Stimulated activated CD4-positive, alpha-beta T cell treated with anti-CD3 and anti-CD28 coated beads, Interleukin-1b, Interleukin-23, amount 100 ng/mL, for 1 hour (primary cell): ENCODE measurements around the gene CD27.

Experiments
- DNase-seq, 2 donors: peaks; one replicate each; pipeline ENCODE4 v3.0.0-alpha.2; 2020; ENCODE audit warnings: low read depth in 2 of 2

Gene CD27

DNA sequence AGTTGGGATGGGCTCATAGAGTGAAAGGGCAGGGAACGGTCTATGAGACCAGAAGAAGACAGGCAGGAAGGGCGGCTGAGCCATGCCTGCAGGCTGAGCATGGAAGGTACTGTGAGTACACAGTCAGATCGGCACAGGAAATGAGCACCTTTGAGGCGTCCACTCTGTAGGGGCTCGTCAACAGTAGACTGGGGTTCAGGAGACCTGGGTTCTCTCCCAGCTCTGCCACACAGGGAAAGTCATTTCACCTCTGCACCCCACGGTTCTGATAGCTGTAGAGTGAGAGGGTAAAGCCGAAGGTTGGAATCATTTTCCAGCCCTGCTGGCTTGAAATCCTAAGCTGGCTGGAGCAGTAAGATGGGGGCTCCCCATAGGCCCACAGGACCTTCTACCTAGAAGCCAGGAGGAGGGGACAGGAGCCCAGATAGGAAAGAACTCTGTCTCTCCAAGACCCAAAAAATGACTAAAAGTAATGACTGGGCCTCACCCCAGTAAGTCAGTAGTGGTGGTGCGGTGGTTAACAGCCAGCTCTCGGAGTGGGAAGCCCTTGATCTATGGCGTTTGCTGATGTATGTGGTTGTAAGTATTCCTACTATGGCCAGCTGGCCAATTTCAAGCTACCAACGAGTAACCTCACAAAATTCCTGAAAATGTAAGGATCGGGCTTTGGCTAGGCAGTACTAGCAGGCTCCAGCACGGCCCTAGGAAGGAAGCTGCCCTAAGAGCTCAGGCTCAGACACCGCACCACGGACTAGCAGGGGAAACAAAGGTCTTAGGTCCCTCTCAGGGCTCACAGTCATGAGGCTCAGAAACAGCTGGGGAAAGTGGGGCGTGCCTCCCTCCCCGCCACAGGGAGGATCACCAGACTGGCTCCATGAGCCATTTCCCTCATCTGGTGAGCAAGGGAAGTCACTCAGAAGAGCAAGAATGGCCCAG is 10.3 kb upstream of the CD27 start:
- DNase-seq = no peak

DNA sequence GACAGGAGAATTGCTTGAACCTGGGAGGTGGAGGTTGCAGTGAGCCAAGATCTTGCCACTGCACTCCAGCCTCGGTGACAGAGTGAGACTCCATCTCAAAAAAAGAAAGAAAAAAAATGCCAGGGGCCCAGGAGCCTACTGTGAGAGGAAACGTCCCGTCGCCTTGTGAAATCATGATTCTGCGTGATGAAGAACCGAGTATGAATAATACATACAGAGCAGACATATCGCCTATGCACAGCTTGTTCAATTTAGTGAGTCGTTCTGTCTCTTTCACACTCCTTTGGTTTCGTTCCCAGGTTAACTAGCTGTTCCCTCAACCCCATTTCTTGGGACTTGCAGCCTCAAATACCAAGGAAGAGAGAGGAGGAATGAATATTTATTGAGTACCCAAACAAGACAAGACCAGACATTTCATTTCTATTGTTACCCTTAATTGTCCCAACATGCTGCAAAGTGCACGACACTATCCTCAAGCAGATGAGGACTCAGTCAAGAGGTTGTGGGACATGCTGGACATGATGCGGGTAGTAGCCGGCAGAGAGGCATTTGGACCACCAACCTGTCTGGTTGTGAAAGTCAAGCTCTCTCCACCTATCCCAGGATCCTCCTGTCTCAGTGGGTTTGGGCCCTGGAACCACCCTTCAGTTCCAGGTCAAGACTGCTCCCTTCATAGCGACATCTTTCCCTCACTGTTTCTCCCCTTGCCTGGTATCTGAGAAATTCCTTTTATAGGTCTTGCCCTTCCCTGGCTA is 8.6 kb upstream of the CD27 start:
- no peak for DNase-seq

DNA sequence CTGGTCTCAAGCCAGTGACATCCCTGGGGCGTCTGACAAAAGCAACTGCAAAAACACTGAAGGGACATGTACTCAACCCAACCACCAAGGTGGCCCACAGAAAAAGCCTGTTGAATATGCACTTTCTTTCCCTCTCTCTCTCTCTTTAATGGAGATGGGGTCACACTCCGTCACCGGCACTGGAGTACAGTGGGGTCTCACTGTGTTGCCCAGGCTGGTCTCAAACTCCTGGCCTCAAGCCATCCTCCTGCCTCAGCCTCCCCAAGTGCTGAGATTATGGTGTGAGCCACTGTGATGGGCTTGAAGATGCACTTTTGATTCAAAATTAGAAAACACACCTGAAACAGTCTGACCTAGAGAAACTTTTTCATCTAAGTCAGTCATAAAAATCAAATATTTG is 7.2 kb upstream of the CD27 start:
- DNase-seq = no peak

DNA sequence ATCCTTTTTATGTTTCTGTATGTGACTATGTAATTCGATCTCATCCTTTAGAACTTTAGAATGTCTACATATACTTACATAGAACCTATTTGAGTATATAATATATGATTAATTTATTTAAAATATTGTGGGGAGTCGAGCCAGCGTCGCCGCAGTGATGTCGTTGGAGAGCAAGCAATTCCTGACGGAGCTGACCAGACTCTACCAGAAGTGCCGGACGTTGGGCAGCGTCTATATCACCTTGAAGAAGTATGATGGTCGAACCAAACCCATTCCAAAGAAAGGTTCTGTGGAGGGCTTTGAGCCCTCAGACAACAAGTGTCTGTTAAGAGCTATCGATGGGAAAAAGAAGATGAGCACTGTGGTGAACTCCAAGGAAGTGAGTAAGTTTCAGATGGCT is 6.4 kb upstream of the CD27 start:
- no peak for DNase-seq

DNA sequence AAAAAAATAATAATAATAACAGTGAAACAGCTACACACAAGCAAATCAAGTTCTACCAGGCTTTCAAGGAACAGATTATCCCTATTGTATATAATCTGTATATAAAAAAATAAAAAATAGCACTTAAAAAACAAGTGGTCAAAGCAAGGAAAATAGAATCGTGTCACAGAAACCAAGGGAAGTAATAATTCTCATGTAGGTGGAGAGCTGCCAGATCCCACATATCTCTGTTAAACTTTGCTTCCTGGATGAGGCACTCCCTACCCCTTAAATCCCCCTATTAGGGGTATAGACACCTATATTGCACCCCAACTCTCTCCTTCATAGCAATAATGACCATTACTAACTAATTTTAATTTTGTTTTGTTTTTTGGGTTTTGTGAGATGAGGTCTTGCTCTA is 4.4 kb upstream of the CD27 start:
- DNase-seq = no peak

DNA sequence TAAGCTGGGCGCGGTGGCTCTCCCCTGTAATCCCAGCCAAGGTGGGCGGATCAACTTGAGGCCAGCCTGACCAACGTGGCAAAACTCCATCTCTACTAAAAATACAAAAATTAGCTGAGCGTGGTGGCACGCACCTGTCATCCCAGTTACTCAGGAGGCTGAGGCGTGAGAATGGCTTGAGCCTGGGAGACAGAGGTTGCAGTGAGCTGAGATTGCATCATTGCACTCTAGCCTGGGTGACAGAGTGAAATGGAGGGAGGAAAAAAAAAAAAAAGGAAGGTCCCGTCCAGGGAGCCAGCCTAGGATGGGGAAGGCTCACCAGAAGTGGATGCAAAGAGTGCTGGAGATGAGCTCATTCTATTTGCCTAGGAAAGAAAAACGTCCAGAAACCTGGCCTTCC is 1.9 kb upstream of the CD27 start:
- DNase-seq = no peak

DNA sequence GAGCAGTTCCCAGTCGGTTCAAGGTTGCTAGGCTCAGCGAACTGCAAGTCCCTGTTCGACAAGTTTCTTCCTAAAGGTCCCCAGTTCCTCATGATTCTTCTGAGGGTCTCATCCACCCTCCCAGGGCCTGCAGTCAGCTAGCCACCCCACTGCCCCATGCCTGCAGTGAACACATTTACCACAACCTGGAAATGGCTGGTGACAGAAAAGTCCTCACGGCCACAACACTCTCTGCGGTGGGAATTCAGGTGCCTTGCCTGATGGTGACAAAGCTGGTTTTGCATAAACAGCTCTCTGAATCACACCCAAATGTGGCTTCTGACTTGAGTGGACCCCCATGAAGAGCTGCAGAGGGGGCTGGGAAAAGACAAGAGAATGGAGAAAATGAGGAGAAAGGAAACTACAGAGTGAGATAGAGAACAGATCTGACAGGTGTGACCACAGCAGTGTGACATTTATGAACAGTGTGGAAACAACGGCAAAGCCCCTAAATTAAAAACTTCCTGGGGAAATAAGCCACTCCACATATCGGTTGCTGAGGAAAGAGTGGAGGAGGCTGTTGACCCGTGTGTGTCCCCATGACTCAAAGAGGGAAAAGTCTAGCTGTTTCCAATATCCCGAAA is 1.3 kb upstream of the CD27 start:
- DNase-seq = no peak

DNA sequence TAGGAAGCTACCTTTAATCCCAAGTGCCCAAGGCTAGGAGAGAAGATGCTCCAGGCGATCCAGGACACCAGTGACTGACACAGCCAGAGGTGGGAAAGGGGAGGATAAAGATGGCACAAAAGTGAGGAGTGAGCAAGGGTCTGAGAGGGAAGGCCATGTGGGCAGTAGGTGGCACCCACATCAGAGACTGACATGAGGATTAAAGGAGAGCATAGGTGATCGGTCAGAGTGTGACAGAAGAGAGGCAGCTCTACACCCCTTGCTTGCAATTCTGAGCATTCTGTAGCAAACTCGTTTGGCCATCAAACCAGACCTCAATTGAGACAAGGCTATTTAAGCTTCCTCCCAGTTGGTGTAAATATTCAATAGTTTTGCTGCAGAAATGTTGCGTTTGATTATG is 724 bp upstream of the CD27 start:
- no peak for DNase-seq

DNA sequence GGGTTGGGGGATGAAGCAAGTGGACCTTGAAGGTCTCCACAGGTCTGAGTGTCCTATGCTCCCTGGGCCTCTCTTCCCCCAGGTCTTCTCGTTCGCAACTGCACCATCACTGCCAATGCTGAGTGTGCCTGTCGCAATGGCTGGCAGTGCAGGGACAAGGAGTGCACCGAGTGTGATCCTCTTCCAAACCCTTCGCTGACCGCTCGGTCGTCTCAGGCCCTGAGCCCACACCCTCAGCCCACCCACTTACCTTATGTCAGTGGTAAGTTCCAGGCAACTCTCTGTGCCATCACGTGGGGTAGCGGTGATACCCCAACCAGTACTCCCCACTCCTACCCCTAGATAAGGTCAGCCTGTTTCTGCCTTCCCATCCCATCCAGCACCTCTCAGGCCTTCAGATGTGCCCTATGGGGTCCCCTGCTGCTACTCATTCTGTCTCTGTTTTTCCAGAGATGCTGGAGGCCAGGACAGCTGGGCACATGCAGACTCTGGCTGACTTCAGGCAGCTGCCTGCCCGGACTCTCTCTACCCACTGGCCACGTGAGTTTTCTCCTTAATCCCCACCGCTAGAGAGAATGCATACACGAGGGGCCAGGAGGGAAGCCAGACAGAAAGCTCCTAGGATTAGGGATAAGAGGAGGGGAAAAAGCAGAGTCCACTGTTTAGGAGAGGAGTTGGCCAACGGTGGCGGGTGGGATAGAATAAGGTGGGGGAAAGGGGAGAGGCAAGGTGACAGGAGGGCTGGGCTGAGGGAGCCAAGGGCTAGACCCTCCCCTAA is 5.5 kb downstream of the CD27 start:
- no peak for DNase-seq

DNA sequence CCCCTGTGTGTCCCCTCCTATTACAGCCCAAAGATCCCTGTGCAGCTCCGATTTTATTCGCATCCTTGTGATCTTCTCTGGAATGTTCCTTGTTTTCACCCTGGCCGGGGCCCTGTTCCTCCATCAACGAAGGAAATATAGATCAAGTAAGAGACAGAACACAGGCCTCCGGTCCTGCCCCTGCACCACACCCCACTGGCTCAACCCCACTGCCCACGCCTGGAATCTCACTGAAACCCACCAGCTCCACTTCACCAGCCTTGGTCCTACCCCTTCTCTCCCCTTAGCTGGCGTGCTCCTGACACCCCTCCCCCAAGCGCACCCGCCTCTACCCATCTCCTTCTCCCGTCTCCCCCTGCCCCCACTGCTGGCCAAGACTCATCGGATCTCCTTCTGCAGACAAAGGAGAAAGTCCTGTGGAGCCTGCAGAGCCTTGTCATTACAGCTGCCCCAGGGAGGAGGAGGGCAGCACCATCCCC is 6.2 kb downstream of the CD27 start:
- DNase-seq = no peak

DNA sequence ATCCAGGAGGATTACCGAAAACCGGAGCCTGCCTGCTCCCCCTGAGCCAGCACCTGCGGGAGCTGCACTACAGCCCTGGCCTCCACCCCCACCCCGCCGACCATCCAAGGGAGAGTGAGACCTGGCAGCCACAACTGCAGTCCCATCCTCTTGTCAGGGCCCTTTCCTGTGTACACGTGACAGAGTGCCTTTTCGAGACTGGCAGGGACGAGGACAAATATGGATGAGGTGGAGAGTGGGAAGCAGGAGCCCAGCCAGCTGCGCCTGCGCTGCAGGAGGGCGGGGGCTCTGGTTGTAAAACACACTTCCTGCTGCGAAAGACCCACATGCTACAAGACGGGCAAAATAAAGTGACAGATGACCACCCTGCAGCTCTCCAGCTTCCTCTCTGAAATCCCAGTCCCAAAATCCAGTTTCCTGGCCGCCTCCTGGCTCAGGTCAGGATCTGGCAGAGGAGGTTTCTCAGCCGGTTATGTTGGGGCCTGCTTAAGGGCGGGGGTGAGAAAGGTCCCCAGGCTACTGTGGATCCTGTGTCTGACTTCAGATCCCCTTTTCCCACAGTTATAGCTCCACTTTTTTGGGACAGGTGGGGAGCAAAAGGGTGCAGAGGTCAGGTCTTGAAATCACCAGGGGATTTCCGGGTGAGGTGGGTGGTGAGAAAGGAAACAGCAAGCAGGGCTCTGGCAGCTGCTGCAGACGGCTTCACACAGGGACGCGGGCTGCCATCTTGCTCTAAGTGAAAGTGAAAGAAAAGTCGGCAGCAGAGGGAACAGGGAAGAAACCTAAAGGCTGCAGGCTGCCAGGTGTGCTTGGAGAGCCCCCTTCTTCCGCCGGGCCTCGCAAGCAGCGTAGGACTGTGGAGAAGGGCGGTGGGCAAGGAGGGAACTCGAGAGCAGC is 6.8 kb downstream of the CD27 start, which contains the start of gene TAPBPL:
TSS of gene TAPBPL (plus strand) at position 695 of the 897 bp plus-strand sequence. CDS start 207 bp downstream, outside the sequence.
- peak in 1 of 2 donors; percentile 37 for DNase-seq

DNA sequence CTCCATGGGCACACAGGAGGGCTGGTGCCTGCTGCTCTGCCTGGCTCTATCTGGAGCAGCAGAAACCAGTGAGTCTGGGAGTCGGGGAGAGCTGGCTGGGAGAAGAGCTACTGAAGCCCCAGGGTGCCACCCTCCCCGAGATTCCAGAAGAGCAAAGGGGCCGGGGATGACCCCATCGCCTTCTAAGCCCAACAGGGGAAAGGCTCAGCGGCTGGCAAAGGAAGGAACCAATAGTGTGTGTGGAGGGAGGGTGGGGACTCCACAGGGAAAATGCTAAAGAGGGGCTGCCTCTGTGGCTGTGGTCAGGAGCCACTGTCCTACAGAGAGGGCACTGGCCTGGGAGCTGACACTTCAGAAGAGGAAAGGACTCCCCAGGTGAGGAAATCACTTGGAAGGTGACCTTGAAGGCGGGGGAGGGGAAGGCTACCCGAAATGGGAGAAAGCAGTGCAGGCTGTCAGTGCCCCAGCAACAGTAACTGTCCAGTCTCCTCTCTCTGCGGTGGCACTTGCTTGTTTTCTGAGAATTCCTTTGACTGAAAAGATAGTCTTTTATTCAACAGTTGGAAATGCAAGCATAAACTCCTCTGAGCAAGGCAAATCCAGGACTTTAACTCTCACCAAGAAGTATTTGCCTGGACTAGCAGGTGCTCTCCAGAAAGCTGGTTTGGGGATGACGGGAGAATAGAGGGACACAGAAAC is 7.6 kb downstream of the CD27 start:
- no peak for DNase-seq

DNA sequence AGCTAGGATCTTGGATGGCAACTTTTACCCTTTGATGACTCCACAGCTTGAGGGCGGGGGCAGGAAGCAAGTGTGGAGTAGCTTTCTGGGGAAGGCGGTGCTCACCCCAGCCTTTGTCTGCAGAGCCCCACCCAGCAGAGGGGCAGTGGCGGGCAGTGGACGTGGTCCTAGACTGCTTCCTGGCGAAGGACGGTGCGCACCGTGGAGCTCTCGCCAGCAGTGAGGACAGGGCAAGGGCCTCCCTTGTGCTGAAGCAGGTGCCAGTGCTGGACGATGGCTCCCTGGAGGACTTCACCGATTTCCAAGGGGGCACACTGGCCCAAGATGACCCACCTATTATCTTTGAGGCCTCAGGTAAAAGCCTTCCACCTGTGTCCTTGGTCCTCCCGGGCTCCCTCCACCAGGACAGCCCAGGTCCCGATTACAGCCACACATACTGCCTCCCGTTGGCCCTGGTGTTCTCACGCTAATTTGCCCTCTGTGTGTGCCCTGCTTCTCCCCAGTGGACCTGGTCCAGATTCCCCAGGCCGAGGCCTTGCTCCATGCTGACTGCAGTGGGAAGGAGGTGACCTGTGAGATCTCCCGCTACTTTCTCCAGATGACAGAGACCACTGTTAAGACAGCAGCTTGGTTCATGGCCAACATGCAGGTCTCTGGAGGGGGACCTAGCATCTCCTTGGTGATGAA is 8.3 kb downstream of the CD27 start:
- DNase-seq = no peak

DNA sequence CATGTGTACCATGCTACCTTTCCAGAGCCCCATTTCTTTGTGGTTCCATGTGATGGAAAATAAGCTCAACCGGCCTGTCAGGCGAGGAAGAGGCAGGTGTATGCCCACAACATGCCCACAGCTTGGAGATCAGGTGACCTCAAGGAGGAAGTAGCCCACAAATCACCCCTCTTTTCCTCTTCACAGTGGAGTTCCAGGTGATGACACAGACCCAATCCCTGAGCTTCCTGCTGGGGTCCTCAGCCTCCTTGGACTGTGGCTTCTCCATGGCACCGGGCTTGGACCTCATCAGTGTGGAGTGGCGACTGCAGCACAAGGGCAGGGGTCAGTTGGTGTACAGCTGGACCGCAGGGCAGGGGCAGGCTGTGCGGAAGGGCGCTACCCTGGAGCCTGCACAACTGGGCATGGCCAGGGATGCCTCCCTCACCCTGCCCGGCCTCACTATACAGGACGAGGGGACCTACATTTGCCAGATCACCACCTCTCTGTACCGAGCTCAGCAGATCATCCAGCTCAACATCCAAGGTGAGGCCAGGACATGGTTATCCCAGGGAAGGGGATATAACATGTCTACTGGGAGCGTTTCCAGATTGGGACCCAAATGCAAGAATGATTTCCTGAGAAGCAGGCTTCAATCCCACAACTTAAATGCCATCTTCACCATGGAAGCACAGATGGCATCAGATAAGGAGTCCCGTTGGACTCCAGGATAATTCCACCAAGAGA is 12.6 kb downstream of the CD27 start:
- no peak for DNase-seq

DNA sequence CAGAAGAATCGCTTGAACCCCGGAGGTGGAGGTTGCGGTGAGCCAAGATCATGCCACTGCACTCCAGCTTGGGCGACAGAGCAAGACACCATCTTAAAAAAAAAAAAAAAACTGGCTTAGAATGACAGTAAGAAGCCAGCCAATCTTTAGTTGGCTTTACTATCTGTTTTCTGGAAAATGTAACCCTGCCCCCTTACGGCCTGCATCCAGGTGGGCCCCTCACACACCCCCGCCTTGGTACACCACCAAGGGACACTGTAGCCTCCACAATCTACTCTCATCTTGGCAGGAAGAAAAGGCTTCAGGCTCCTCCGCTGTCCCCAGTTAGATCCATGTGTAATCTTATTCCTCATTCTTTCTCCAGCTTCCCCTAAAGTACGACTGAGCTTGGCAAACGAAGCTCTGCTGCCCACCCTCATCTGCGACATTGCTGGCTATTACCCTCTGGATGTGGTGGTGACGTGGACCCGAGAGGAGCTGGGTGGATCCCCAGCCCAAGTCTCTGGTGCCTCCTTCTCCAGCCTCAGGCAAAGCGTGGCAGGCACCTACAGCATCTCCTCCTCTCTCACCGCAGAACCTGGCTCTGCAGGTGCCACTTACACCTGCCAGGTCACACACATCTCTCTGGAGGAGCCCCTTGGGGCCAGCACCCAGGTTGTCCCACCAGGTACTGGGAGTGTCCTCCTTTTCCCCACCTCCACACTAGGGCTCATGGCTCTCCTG is 13.7 kb downstream of the CD27 start:
- no peak for DNase-seq

DNA sequence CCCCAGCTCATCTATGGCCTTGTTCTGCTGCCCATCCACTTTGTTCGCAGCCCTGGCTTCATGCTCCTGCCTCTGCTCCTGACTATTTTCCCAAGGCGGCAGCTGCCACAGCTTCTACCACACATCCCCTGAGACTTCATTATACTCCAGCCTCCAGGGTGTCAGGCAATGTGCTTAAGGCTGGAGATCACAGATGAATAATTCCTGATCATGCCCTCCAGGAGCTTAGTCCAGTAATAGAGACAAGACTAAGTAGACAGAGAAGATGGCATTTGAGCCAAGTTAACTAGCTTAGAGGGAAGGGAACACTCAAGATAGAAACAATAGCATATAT is 14.2 kb downstream of the CD27 start:
- DNase-seq = no peak

DNA sequence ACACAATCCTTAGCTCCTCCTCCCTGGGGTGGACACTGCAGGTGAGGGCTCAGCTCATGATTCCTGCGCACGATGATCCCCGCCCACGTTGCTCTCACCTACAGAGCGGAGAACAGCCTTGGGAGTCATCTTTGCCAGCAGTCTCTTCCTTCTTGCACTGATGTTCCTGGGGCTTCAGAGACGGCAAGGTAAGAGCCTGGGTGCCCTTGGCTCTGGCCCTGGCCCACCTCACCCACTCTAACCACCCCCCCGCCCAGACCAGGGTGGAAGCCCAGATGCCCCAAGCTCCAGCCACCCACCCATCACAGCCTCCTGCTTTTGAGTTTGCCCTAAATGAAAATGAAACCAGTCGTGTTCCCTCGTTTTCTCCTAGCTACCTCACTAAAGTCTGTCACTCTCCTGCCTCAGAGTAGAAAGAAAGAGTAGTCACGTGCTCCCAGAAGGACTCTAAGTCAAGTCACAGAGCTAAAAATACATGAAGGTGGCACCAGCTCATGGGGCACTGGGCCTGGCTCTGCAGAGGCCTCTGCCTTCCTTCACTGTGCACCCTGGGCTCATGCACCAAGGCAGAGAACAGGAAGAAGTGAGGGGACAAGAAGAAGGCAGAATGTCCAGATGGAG is 16.1 kb downstream of the CD27 start:
- DNase-seq = no peak
